GM23338 (cell line): ENCODE data around the gene RIT2. TPM values are rescaled to one million over a fixed set of nuclear protein-coding genes. Genes with fewer than 3 reads are reported as not detected.

Source experiments
- ATAC-seq: fragments of 200-7000 bp; cut with Tn5 transposase; 3 replicates; pipeline ENCODE4 v1.9.1; 2020
- DNase-seq: peaks from one replicate; pipeline ENCODE4 v3.0.0-alpha.2; 2015; ENCODE audit warnings: low spot score
- H2AFZ ChIP-seq: fragments of 200-600 bp; sonication (generic); 2 replicates; pipeline ENCODE4 v1.8.0; 2016; ENCODE audit warnings: antibody characterized with exemption, mild to moderate bottlenecking, moderate library complexity
- H3F3A ChIP-seq: fragments of 200-600 bp; sonication (generic); replicated peaks from 2 replicates; pipeline ENCODE4 v1.8.0; 2017; ENCODE audit warnings: antibody characterized with exemption, mixed run types, low read depth
- H3K27ac ChIP-seq: fragments of 200-600 bp; sonication (generic); 2 replicates; pipeline ENCODE4 v1.6.1; 2016; ENCODE audit warnings: low read depth
- H3K27me3 ChIP-seq: fragments of 200-600 bp; sonication (generic); 2 replicates; pipeline ENCODE4 v1.8.0; 2016; ENCODE audit warnings: mild to moderate bottlenecking, mixed run types, moderate library complexity; ENCODE audit not compliant: insufficient read depth
- H3K36me3 ChIP-seq: fragments of 200-600 bp; sonication (generic); 2 replicates; pipeline ENCODE4 v1.8.0; 2016; ENCODE audit warnings: mild to moderate bottlenecking; ENCODE audit not compliant: insufficient read depth
- H3K4me1 ChIP-seq: fragments of 200-600 bp; sonication (generic); 2 replicates; pipeline ENCODE4 v1.8.0; 2016; ENCODE audit warnings: mild to moderate bottlenecking, moderate library complexity; ENCODE audit not compliant: insufficient read depth
- H3K4me2 ChIP-seq: fragments of 200-600 bp; sonication (generic); 2 replicates; pipeline ENCODE4 v1.7.1; 2017; ENCODE audit warnings: mixed run types
- H3K4me3 ChIP-seq: fragments of 200-600 bp; sonication (generic); 2 replicates; pipeline ENCODE4 v1.6.1; 2016; ENCODE audit warnings: mixed run types
- H3K79me2 ChIP-seq: fragments of 200-600 bp; sonication (generic); replicated peaks from 2 replicates; pipeline ENCODE4 v1.8.0; 2017; ENCODE audit warnings: mild to moderate bottlenecking; ENCODE audit not compliant: insufficient read depth
- H3K9me2 ChIP-seq: fragments of 200-600 bp; sonication (generic); 2 replicates; pipeline ENCODE4 v1.8.0; 2017; ENCODE audit not compliant: insufficient read depth
- H4K20me1 ChIP-seq: fragments of 200-600 bp; sonication (generic); replicated peaks from 2 replicates; pipeline ENCODE4 v1.8.0; 2017; ENCODE audit warnings: mild to moderate bottlenecking; ENCODE audit not compliant: insufficient read depth
- H3K27ac Mint-ChIP-seq: 2 replicates; pipeline ENCODE4 v1.8.0; 2020; ENCODE audit warnings: inconsistent platforms, mild to moderate bottlenecking, moderate library complexity, mixed read lengths
- H3K27me3 Mint-ChIP-seq: 3 replicates; pipeline ENCODE4 v1.8.0; 2022; ENCODE audit warnings: low read depth, mild to moderate bottlenecking, moderate library complexity, mixed read lengths, inconsistent platforms; ENCODE audit not compliant: insufficient read depth, poor library complexity
- H3K36me3 Mint-ChIP-seq: 3 replicates; pipeline ENCODE4 v1.8.0; 2021; ENCODE audit warnings: low read depth, mild to moderate bottlenecking, inconsistent platforms, moderate library complexity, mixed read lengths
- H3K4me1 Mint-ChIP-seq: 3 replicates; pipeline ENCODE4 v1.8.0; 2020; ENCODE audit warnings: mild to moderate bottlenecking, inconsistent platforms, mixed read lengths
- H3K4me3 Mint-ChIP-seq: 3 replicates; pipeline ENCODE4 v1.8.0; 2021; ENCODE audit warnings: moderate library complexity, mild to moderate bottlenecking, inconsistent platforms, mixed read lengths
- H3K9me3 Mint-ChIP-seq: 3 replicates; pipeline ENCODE4 v1.8.0; 2020; ENCODE audit warnings: moderate library complexity, mild to moderate bottlenecking, inconsistent platforms, mixed read lengths
- CREB1 ChIP-seq: fragments of 250-450 bp; sonication (Bioruptor Pico); IDR thresholded peaks from 2 replicates; pipeline ENCODE4 v1.5.0; 2020; ENCODE audit warnings: low read depth, mild to moderate bottlenecking, moderate library complexity
- CTCF ChIP-seq, 2 experiments: fragments of 200-600 bp in 1 of 2; sonication (generic) in 1 of 2; conservative IDR thresholded peaks; 2 replicates each; pipeline versions ENCODE4 v1.5.1 to v1.6.1; 2016 to 2017; ENCODE audit warnings: antibody characterized with exemption in 2 of 2, low read depth in 2 of 2, mild to moderate bottlenecking in 2 of 2, moderate library complexity in 1 of 2
- ETS1 ChIP-seq: IDR thresholded peaks from 2 replicates; pipeline ENCODE4 v1.6.1; 2016; ENCODE audit warnings: antibody characterized with exemption
- EZH2 ChIP-seq: fragments of 200-600 bp; sonication (generic); IDR thresholded peaks from one replicate; pipeline ENCODE4 v1.8.0; 2017; ENCODE audit warnings: antibody characterized with exemption, mild to moderate bottlenecking, low read depth; ENCODE audit not compliant: unreplicated experiment
- EZH2phosphoT487 ChIP-seq: fragments of 200-600 bp; sonication (generic); IDR thresholded peaks from one replicate; pipeline ENCODE4 v1.8.1; 2018; ENCODE audit warnings: antibody characterized with exemption; ENCODE audit not compliant: unreplicated experiment
- JUNB ChIP-seq: IDR thresholded peaks from one replicate; pipeline ENCODE4 v1.6.1; 2016; ENCODE audit warnings: antibody characterized with exemption; ENCODE audit not compliant: unreplicated experiment
- NANOG ChIP-seq: IDR thresholded peaks from 2 replicates; pipeline ENCODE4 v1.6.1; 2016; ENCODE audit warnings: antibody characterized with exemption, borderline replicate concordance
- POLR2AphosphoS5 ChIP-seq: IDR thresholded peaks from 2 replicates; pipeline ENCODE4 v1.6.1; 2016; ENCODE audit warnings: antibody characterized with exemption, low read depth
- REST ChIP-seq: IDR thresholded peaks from one replicate; pipeline ENCODE4 v1.6.1; 2018; ENCODE audit warnings: antibody characterized with exemption; ENCODE audit not compliant: unreplicated experiment
- STAT1 ChIP-seq: IDR thresholded peaks from one replicate; pipeline ENCODE4 v1.6.1; 2016; ENCODE audit warnings: antibody characterized with exemption; ENCODE audit not compliant: unreplicated experiment
- ZNF114 ChIP-seq: fragments of 250-450 bp; sonication (Bioruptor Pico); IDR thresholded peaks from 2 replicates; pipeline ENCODE4 v1.5.0; 2020; ENCODE audit warnings: mild to moderate bottlenecking, moderate library complexity
- ZNF331 ChIP-seq: fragments of 250-450 bp; sonication (Bioruptor Pico); IDR thresholded peaks from 2 replicates; pipeline ENCODE4 v1.5.0; 2020; ENCODE audit warnings: low read depth, mild to moderate bottlenecking, moderate library complexity
- polyA plus RNA-seq: library from polyadenylated mRNA; unstranded; fragments of >200 nt; fragmentation: Nextera tagmentation; extraction: Ambion mirVana; gene quantifications from 2 replicates; pipeline ENCODE4 v1.2.1, GENCODE V29; 2016
- total RNA-seq: library from RNA; depleted of rRNA; stranded (reverse); fragments of >200 nt; shearing (Covaris generic); gene quantifications from 2 replicates; pipeline ENCODE4 v1.2.3, GENCODE V29; 2014
- TF ChIP-seq, protein P1 (sequence below): fragments of 250-450 bp; sonication (Bioruptor Pico); IDR thresholded peaks from 2 replicates; pipeline ENCODE4 v1.5.0; 2020; ENCODE audit warnings: mild to moderate bottlenecking, moderate library complexity

Gene RIT2
- total and polyA plus RNA-seq, 2 experiments from 2014 or later = 1.9 to 8.8 TPM

DNA sequence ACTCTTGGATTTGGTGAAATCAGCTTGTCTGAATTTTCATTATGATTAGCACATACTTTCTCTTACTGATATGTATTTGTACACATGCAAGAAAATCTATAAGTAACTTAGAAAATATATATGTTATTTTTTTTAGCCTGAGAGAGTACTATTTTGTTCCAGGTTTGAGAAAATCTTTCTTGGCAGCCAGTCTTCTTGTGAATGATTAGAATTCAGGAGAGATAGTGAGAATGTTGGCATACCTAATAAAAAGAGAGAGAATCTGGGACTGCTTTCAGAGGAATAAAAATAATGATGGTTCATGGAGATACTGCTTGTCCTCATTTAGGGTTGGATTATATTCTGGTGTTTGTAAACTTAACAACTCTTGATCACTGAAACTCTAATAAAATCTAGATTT, 44.4 kb upstream of the RIT2 start:
- ATAC-seq = no peak
- no peak for DNase-seq
- Mint-ChIP-seq H3K4me1 (no peaks in the 10 kb centered on the region; the same call in 1 of the 3 replicates), H3K27me3 (no peaks in the 10 kb centered on the region), H3K36me3 (peaks cover 26% of the 10 kb centered on the region), H3K9me3 (peaks cover 33% of the 10 kb centered on the region), H3K4me3 (no peak overlapping the region), H3K27ac (no peak overlapping the region)
- Histone ChIP-seq H3K9me2 (no peaks in the 10 kb centered on the region; the same call in 1 of the 2 replicates), H3F3A (no peaks in the 10 kb centered on the region), H3K36me3 (peaks cover 14% of the 10 kb centered on the region; the same call in 1 of the 2 replicates), H3K79me2 (no peaks in the 10 kb centered on the region), H3K4me1 (no peaks in the 10 kb centered on the region), H2AFZ (no peak overlapping the region), H3K4me2 (no peak overlapping the region), H3K27me3 (no peaks in the 10 kb centered on the region), H4K20me1 (no peaks in the 10 kb centered on the region), H3K27ac (no peak overlapping the region), H3K4me3 (no peak overlapping the region)
- TF ChIP-seq ZNF114 (CRISPR knock-in tag) = no peak
- TF ChIP-seq, protein P1, sequence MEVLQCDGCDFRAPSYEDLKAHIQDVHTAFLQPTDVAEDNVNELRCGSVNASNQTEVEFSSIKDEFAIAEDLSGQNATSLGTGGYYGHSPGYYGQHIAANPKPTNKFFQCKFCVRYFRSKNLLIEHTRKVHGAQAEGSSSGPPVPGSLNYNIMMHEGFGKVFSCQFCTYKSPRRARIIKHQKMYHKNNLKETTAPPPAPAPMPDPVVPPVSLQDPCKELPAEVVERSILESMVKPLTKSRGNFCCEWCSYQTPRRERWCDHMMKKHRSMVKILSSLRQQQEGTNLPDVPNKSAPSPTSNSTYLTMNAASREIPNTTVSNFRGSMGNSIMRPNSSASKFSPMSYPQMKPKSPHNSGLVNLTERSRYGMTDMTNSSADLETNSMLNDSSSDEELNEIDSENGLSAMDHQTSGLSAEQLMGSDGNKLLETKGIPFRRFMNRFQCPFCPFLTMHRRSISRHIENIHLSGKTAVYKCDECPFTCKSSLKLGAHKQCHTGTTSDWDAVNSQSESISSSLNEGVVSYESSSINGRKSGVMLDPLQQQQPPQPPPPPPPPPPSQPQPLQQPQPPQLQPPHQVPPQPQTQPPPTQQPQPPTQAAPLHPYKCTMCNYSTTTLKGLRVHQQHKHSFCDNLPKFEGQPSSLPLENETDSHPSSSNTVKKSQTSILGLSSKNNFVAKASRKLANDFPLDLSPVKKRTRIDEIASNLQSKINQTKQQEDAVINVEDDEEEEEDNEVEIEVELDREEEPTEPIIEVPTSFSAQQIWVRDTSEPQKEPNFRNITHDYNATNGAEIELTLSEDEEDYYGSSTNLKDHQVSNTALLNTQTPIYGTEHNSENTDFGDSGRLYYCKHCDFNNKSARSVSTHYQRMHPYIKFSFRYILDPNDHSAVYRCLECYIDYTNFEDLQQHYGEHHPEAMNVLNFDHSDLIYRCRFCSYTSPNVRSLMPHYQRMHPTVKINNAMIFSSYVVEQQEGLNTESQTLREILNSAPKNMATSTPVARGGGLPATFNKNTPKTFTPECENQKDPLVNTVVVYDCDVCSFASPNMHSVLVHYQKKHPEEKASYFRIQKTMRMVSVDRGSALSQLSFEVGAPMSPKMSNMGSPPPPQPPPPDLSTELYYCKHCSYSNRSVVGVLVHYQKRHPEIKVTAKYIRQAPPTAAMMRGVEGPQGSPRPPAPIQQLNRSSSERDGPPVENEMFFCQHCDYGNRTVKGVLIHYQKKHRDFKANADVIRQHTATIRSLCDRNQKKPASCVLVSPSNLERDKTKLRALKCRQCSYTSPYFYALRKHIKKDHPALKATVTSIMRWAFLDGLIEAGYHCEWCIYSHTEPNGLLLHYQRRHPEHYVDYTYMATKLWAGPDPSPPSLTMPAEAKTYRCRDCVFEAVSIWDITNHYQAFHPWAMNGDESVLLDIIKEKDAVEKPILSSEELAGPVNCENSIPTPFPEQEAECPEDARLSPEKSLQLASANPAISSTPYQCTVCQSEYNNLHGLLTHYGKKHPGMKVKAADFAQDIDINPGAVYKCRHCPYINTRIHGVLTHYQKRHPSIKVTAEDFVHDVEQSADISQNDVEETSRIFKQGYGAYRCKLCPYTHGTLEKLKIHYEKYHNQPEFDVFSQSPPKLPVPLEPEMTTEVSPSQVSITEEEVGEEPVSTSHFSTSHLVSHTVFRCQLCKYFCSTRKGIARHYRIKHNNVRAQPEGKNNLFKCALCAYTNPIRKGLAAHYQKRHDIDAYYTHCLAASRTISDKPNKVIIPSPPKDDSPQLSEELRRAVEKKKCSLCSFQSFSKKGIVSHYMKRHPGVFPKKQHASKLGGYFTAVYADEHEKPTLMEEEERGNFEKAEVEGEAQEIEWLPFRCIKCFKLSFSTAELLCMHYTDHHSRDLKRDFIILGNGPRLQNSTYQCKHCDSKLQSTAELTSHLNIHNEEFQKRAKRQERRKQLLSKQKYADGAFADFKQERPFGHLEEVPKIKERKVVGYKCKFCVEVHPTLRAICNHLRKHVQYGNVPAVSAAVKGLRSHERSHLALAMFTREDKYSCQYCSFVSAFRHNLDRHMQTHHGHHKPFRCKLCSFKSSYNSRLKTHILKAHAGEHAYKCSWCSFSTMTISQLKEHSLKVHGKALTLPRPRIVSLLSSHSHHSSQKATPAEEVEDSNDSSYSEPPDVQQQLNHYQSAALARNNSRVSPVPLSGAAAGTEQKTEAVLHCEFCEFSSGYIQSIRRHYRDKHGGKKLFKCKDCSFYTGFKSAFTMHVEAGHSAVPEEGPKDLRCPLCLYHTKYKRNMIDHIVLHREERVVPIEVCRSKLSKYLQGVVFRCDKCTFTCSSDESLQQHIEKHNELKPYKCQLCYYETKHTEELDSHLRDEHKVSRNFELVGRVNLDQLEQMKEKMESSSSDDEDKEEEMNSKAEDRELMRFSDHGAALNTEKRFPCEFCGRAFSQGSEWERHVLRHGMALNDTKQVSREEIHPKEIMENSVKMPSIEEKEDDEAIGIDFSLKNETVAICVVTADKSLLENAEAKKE (CRISPR knock-in tag) = no peak
- no peak for TF ChIP-seq REST
- TF ChIP-seq ETS1 = no peak
- no peak for TF ChIP-seq NANOG
- TF ChIP-seq EZH2phosphoT487 = no peak
- TF ChIP-seq STAT1 = no peak
- no peak for TF ChIP-seq JUNB
- no peak for TF ChIP-seq CTCF (conservative IDR thresholded peaks at IDR 0.05; ENCODE audit: low read depth in 2 of 2)
- TF ChIP-seq POLR2AphosphoS5 = no peak
- TF ChIP-seq CREB1 (CRISPR knock-in tag) = no peak
- TF ChIP-seq EZH2 = no peak
- TF ChIP-seq ZNF331 (CRISPR knock-in tag) = no peak
